CD4-positive, alpha-beta T cell treated with Interleukin-4 for 1 hour (primary cell): ENCODE data around the gene DLGAP1.
"Not testable (repeated sequence)": the region's sequence is repeated elsewhere in the genome, so short reads cannot be mapped to it uniquely, and the experiment has no call there.

Experiments
- DNase-seq, 2 donors: peaks; one replicate each; pipeline ENCODE4 v3.0.0-alpha.2; 2020 to 2022

The DLGAP1 gene

GRCh38 chr18:3706279-3707097 is 748.6 kb downstream of the DLGAP1 start:
- DNase-seq = peak in 1 of 2 donors; percentile 34

GRCh38 chr18:3704556-3705344 is 750.4 kb downstream of the DLGAP1 start:
- DNase-seq = no peak

GRCh38 chr18:3703732-3704176 is 751.4 kb downstream of the DLGAP1 start:
- DNase-seq = peak; percentile 13 to 19

- DNase-seq = peak in 1 of 2 donors; percentile 17
These were observed 755.2 kb downstream of the DLGAP1 start for GRCh38 chr18:3699707-3700567.

- not testable (repeated sequence) for DNase-seq
These were observed 760.9 kb downstream of the DLGAP1 start for GRCh38 chr18:3694030-3694778.

- DNase-seq = no peak
These were observed 761.7 kb downstream of the DLGAP1 start for GRCh38 chr18:3693410-3693809.

GRCh38 chr18:3692691-3693090 is 762.4 kb downstream of the DLGAP1 start:
- no peak for DNase-seq

GRCh38 chr18:3692113-3692621 is 762.9 kb downstream of the DLGAP1 start:
- DNase-seq = no peak

GRCh38 chr18:3691705-3692104 is 763.4 kb downstream of the DLGAP1 start:
- no peak for DNase-seq

- DNase-seq = no peak
These were observed 764.4 kb downstream of the DLGAP1 start for GRCh38 chr18:3690764-3691066.

- DNase-seq = no peak
These were observed 764.9 kb downstream of the DLGAP1 start for GRCh38 chr18:3689986-3690763.

- no peak for DNase-seq
These were observed 766.0 kb downstream of the DLGAP1 start for GRCh38 chr18:3689091-3689490.

GRCh38 chr18:3688690-3689089 is 766.4 kb downstream of the DLGAP1 start:
- DNase-seq = no peak

- DNase-seq = no peak
These were observed 771.6 kb downstream of the DLGAP1 start for GRCh38 chr18:3683483-3683882.

GRCh38 chr18:3682061-3682460 is 773.0 kb downstream of the DLGAP1 start:
- no peak for DNase-seq

GRCh38 chr18:3679241-3679640 is 775.9 kb downstream of the DLGAP1 start:
- no peak for DNase-seq

GRCh38 chr18:3675994-3676393 is 779.1 kb downstream of the DLGAP1 start:
- no peak for DNase-seq

- DNase-seq = no peak
These were observed 779.7 kb downstream of the DLGAP1 start for GRCh38 chr18:3675446-3675845.

GRCh38 chr18:3671176-3671575 is 783.9 kb downstream of the DLGAP1 start:
- DNase-seq = no peak

- DNase-seq = no peak
These were observed 785.7 kb downstream of the DLGAP1 start for GRCh38 chr18:3669376-3669775.
